HUES6 (cell line): ENCODE measurements around the gene MICAL3.

Source experiments
- H3K27ac ChIP-seq: 2 replicates; pipeline ENCODE4 v1.7.0; 2013; ENCODE audit warnings: low read depth, mild to moderate bottlenecking, low read length, inconsistent platforms
- H3K27me3 ChIP-seq: 2 replicates; pipeline ENCODE4 v1.6.1; 2013; ENCODE audit warnings: low read length; ENCODE audit not compliant: control insufficient read depth, insufficient read depth
- H3K36me3 ChIP-seq: 2 replicates; pipeline ENCODE4 v1.6.1; 2013; ENCODE audit warnings: low read length; ENCODE audit not compliant: control insufficient read depth, insufficient read depth
- H3K4me1 ChIP-seq: 2 replicates; pipeline ENCODE4 v1.6.1; 2013; ENCODE audit warnings: low read length; ENCODE audit not compliant: control insufficient read depth, insufficient read depth
- H3K4me3 ChIP-seq: 2 replicates; pipeline ENCODE4 v1.5.1; 2013; ENCODE audit warnings: low read depth, low read length
- H3K9ac ChIP-seq: one replicate; pipeline ENCODE4 v1.6.1; 2013; ENCODE audit warnings: mild to moderate bottlenecking, low read length
- H3K9me3 ChIP-seq: 2 replicates; pipeline ENCODE4 v1.6.1; 2013; ENCODE audit warnings: low read depth, low read length; ENCODE audit not compliant: control insufficient read depth, insufficient read depth

Gene MICAL3

DNA sequence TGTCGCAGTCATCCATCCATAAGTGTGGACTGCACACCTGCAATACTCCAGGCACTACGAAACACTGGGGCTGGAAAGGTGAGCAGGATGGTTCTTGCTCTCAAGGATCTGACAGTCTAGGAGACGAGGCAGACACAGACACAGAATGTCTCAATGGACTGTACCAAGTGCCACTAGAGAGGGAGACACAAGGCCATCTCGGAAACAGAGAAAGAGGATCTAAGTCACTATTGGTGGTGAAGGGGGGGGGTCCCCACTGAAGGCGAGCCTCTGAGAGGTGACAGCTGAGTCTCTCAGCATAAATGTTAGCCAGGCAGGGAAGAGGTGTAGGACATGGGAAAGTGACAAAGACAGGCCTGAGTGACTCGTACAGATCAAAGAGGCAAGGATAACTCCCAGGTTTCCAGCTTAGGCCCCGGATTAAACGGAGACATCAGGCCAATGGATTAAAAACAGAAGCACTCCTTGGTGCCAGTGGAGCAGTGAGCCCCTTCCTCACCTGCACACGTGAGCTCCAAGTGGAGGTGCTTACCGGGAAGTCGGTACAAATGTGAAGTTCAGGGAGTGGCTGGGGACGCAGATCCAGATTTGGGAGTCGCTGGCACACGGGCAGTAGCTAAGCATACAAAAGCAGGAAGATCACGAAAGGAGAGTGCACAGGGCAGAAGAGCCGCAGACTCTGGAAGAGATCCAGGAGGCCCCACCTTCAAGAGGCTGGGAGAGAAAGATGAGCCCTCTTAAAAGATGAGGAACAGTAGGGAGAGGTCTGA is 117.2 kb downstream of the MICAL3 start:
- Histone ChIP-seq H3K36me3 (peaks cover 34% of the 10 kb centered on the region), H3K9ac (no peak overlapping the region), H3K27me3 (no peaks in the 10 kb centered on the region), H3K4me3 (no peak overlapping the region), H3K27ac (no peak overlapping the region), H3K4me1 (peaks cover 13% of the 10 kb centered on the region), H3K9me3 (no peaks in the 10 kb centered on the region)

DNA sequence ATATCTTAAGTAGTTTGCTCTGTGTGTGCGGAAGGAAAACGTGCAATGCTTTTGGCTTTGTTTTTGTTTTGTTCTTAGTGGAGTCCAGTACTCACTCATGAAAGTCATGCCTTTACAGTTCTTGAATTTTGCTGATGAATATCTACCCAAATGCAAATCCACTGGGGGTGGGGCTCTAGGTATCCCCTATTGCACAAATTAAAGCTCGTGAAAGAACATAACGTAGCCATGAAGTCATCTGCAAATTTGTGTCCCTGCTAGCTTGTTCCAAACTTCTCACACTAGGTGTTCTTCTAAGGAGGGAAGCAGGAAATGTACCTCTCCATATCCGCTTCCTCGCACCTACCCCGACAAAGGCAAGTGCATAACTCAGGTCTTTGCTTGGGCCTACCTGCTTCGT is 118.9 kb downstream of the MICAL3 start:
- H3K36me3 ChIP-seq = peaks cover 43% of the 10 kb centered on the region

DNA sequence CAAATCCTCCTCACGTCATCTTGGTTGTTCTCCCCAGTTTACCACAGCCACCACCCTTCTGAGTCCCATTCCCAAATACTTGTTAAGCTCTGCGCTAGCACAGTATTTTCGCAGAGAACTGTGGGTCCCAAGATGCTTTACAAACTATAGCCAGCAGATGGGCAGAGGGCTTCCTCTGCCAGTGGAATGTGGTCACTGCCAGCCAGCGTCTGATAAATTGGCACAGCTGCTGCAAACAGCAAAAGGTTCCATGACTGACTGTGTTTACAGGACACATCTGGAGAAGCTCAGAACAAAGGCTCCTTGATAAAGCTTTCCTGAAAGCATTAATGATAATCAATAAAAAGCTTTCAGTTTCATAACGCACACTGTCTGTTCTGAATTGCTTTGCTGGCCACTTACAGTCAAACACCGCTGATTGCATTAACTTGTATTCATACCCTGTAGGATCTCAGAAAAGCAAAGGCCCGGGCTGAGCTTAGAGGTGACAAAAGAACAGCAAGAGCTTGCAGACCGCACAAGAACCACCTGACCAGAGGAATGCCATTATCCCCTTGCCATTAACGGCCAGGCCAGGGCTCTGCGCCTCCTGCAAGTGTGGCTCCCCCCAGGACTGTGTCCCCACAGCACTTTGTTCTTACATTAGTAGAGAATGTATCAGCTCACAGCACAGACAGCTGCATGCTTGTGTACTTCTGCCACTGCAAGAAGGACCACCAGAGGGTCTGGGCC is 120.6 kb downstream of the MICAL3 start:
- H3K27me3 ChIP-seq = no peaks in the 10 kb centered on the region
- H3K9me3 ChIP-seq = no peaks in the 10 kb centered on the region
- no peak overlapping the region for H3K4me3 ChIP-seq
- no peak overlapping the region for H3K9ac ChIP-seq
- no peak overlapping the region for H3K27ac ChIP-seq
- H3K36me3 ChIP-seq = peaks cover 57% of the 10 kb centered on the region
- no peaks in the 10 kb centered on the region; the same call in 1 of the 2 replicates for H3K4me1 ChIP-seq

More for the DNA sequence above, 118.9 kb downstream of the MICAL3 start:
- H3K9ac ChIP-seq = no peak overlapping the region
- H3K4me3 ChIP-seq = no peak overlapping the region
- H3K4me1 ChIP-seq = peaks cover 4% of the 10 kb centered on the region
- no peaks in the 10 kb centered on the region for H3K9me3 ChIP-seq
- no peaks in the 10 kb centered on the region for H3K27me3 ChIP-seq
- no peak overlapping the region for H3K27ac ChIP-seq

DNA sequence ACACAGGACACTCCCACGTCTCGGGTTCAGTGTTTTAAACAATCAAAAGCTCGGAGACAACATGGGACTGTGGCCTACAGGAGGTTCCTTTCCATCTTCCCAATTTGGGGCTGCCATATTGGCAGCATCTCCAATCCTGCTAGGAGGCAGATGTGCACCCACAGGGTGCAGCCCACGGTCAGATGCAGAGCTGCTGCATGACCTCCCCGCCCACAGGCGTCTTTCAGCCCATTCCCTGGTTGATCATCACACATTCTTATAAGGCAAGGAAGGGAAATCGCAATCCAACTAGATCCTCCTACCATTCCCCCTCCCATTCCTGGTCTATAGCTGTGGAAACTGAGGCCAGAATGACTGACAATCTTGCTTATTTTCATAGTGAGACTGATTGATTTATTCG is 121.4 kb downstream of the MICAL3 start:
- Histone ChIP-seq H3K4me3 (no peak overlapping the region), H3K4me1 (no peaks in the 10 kb centered on the region; the same call in 1 of the 2 replicates), H3K27ac (no peak overlapping the region), H3K9me3 (no peaks in the 10 kb centered on the region), H3K9ac (no peak overlapping the region), H3K36me3 (peaks cover 64% of the 10 kb centered on the region), H3K27me3 (no peaks in the 10 kb centered on the region)

DNA sequence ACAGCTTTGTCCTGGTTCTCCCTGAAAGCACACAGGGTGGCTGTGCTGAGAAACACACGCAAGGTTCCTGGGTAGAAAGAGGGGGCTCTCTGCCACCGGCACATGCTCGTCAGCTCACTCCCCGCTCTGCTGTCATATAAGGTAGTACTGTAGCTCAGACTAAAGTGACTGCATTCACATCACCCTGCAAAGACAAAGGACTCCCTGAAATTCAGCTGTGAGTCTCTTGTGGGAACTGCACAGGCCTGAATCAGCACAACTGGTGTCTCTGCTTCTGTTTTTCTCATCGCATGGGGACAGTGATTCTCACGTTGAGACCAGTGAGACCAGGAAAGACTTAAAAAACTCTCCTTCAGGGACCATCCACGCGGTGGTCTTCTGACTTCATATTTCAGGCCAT is 126.0 kb downstream of the MICAL3 start:
- Histone ChIP-seq H3K27ac (no peak overlapping the region), H3K4me1 (no peaks in the 10 kb centered on the region), H3K9me3 (no peaks in the 10 kb centered on the region), H3K9ac (no peak overlapping the region), H3K4me3 (no peak overlapping the region), H3K27me3 (no peaks in the 10 kb centered on the region), H3K36me3 (peaks cover 50% of the 10 kb centered on the region)

DNA sequence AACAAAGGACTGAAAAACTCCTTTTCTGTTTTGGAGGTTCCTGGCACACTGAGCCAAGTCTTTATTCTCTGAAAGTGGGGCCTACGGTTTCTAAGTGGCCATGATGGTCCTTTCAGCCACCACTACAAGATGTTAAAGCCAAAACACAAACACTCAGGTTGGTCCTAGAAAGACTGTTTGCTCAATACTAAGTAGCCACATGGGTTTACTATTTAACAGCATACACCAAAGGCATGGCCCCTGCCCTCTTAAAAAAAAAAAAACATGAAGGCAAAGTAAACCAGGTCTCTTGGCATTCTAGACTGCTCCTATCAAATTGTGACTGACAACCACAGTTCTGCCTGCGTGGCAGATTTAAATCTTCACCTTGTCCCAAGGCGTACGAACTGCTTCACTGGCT is 126.5 kb downstream of the MICAL3 start:
- Histone ChIP-seq H3K4me3 (no peak overlapping the region), H3K36me3 (peaks cover 52% of the 10 kb centered on the region), H3K27ac (no peak overlapping the region), H3K9me3 (no peaks in the 10 kb centered on the region), H3K27me3 (no peaks in the 10 kb centered on the region), H3K4me1 (no peaks in the 10 kb centered on the region), H3K9ac (no peak overlapping the region)

DNA sequence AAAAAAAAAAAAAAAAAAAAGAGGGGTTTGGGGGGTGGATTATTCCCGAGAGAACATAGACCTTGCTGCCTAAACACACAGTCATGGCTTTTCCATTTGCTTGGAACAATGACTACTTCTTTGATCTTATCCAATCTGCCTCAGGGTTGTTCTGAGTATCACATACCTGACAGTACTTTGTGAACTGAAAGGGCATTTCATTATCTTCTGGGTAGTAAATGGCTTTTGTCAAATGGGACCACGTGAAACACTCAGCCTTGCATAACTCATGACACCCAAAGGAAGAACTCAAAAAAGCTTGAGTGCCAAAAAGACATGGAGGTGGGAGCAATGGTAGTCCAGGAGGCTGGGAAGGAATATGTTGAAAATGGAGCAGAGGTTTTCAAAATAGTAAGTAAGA is 126.9 kb downstream of the MICAL3 start:
- Histone ChIP-seq H3K9me3 (no peaks in the 10 kb centered on the region), H3K9ac (no peak overlapping the region), H3K27ac (no peak overlapping the region), H3K27me3 (no peaks in the 10 kb centered on the region), H3K4me1 (no peaks in the 10 kb centered on the region), H3K4me3 (no peak overlapping the region), H3K36me3 (peaks cover 56% of the 10 kb centered on the region)

DNA sequence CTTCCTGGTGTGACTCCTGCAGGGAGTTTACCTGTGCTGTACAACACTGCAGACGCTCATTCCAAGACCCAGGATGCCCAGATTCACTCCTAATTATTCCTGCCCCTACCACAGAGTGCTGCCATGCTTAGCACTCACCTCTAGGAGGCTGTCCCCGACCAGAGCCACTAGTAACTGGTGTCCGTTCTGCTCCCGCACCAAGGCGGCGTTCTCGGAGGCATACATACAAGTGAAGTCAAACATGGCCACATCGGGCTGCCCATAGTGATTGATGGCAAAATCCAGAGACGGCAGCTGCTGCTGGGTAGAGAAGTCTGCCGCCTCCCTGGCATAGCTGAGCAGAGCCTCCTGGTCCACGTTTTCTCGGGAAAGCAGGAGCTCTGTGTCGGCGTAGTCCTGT is 127.8 kb downstream of the MICAL3 start:
- H3K4me3 ChIP-seq = no peak overlapping the region
- H3K4me1 ChIP-seq = no peaks in the 10 kb centered on the region
- H3K9ac ChIP-seq = no peak overlapping the region
- no peaks in the 10 kb centered on the region for H3K27me3 ChIP-seq
- H3K27ac ChIP-seq = no peak overlapping the region
- no peaks in the 10 kb centered on the region for H3K9me3 ChIP-seq
- peaks cover 57% of the 10 kb centered on the region for H3K36me3 ChIP-seq

DNA sequence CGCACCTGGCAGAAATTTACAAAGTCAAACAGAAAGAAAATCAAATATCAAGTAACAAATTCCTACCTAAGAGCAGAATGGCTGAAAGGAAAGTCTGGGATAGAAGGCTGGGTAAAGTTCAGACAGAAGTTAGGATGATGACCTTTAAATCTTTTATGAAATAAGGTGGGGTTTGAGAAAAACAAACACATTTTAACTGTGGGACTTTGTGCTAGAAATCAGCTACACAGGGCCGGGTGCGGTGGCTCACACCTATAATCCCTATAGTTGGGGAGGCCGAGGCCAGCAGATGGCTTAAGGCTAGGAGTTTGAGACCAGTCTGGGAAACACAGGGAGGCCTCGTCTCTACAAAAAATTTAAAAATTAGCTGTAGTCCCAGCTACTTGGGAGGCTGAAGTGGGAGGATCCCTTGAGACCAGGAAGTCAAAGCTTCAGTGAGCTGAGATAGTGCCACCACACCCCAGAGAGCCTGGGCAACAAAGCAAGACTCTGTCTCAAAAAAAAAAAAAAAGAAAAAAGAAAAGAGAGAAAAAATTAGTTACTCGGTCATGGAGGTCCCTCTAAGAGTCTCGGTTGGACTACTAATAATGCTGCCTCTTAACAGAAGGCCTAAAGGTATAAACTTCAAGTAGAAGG is 130.3 kb downstream of the MICAL3 start:
- Histone ChIP-seq H3K9me3 (no peaks in the 10 kb centered on the region), H3K27ac (no peak overlapping the region), H3K4me3 (no peak overlapping the region), H3K4me1 (no peaks in the 10 kb centered on the region), H3K9ac (no peak overlapping the region), H3K36me3 (peaks cover 54% of the 10 kb centered on the region), H3K27me3 (no peaks in the 10 kb centered on the region)

DNA sequence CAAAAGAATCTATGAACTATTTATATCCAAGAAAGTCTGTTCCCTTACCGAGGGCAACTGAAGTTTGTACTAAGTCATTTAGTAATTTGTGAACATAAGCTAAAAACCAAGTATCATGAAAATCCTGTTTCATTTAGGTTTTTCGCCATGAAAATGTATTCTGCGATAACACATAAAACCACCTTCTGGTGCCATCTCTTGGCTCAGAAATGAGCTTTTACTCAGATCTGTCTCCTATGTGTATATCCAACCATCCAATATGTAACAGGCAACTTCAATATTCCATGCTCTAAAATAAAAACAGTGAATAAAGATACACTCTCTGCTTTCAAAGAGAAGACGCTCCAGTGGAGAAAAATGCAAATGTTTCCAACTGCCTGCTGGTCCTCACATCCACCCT is 132.0 kb downstream of the MICAL3 start:
- Histone ChIP-seq H3K27ac (no peak overlapping the region), H3K27me3 (no peaks in the 10 kb centered on the region), H3K4me1 (no peaks in the 10 kb centered on the region), H3K36me3 (peaks cover 60% of the 10 kb centered on the region), H3K4me3 (no peak overlapping the region), H3K9ac (no peak overlapping the region), H3K9me3 (no peaks in the 10 kb centered on the region)
